HepG2 (cell line): ENCODE results near the gene HARS2. TPM values are rescaled to one million over a fixed set of nuclear protein-coding genes. Genes with fewer than 3 reads are reported as not detected.
A peak's percentile ranks its signal among the peaks of the same experiment; 100 is the strongest.

ENCODE experiments used
- DNMT3B ChIP-seq: conservative IDR thresholded peaks from 2 replicates; pipeline ENCODE4 v1.6.1; 2016; ENCODE audit warnings: missing biosample characterization, control low read depth
- ERF ChIP-seq: IDR thresholded peaks from 2 replicates; pipeline ENCODE4 v1.6.1; 2018; ENCODE audit warnings: missing biosample characterization, missing genetic modification reagents
- HMG20A ChIP-seq: IDR thresholded peaks from 2 replicates; pipeline ENCODE4 v1.6.1; 2016; ENCODE audit warnings: borderline replicate concordance
- SIX4 ChIP-seq: sonication (generic); formaldehyde crosslinking; IDR thresholded peaks from 2 replicates; pipeline ENCODE4 v1.4.0; 2020; ENCODE audit warnings: missing genetic modification reagents
- SMARCC2 ChIP-seq: fragments of 450-650 bp; IDR thresholded peaks from 2 replicates; pipeline ENCODE4 v1.6.1; 2017; ENCODE audit warnings: antibody characterized with exemption, mild to moderate bottlenecking
- SMC3 ChIP-seq: IDR thresholded peaks from 2 replicates; pipeline ENCODE4 v1.6.1; 2011; ENCODE audit warnings: low read length, improper control_type of control experiment
- U2AF2 ChIP-seq: fragments of 200-400 bp; formaldehyde crosslinking; IDR thresholded peaks from 2 replicates; pipeline ENCODE4 v1.6.1; 2017; ENCODE audit warnings: low read depth, mild to moderate bottlenecking, low read length
- ZFP41 ChIP-seq: sonication (generic); formaldehyde crosslinking; IDR thresholded peaks from 2 replicates; pipeline ENCODE4 v1.4.0; 2020; ENCODE audit warnings: mild to moderate bottlenecking, missing genetic modification reagents, borderline replicate concordance
- ZFYVE20 ChIP-seq: sonication (generic); formaldehyde crosslinking; IDR thresholded peaks from 2 replicates; pipeline ENCODE4 v1.8.0; 2023; ENCODE audit warnings: low read depth, mild to moderate bottlenecking, moderate library complexity, missing genetic modification reagents, borderline replicate concordance
- ZNF326 ChIP-seq: sonication (generic); formaldehyde crosslinking; IDR thresholded peaks from 2 replicates; pipeline ENCODE4 v1.4.0; 2020; ENCODE audit warnings: missing genetic modification reagents, borderline replicate concordance
- ZNF552 ChIP-seq: sonication (generic); formaldehyde crosslinking; IDR thresholded peaks from 2 replicates; pipeline ENCODE4 v1.9.0; 2022; ENCODE audit warnings: missing genetic modification reagents, mild to moderate bottlenecking, borderline replicate concordance
- ZNF605 ChIP-seq: sonication (generic); formaldehyde crosslinking; IDR thresholded peaks from 2 replicates; pipeline ENCODE4 v1.8.0; 2022; ENCODE audit warnings: mild to moderate bottlenecking, missing genetic modification reagents
- ZNF644 ChIP-seq: IDR thresholded peaks from 2 replicates; pipeline ENCODE4 v1.6.1; 2016; ENCODE audit warnings: low read depth
- ZNF768 ChIP-seq: sonication (generic); formaldehyde crosslinking; IDR thresholded peaks from 2 replicates; pipeline ENCODE4 v1.4.0; 2020; ENCODE audit warnings: missing genetic modification reagents
- ZNF83 ChIP-seq: sonication (generic); formaldehyde crosslinking; IDR thresholded peaks from 2 replicates; pipeline ENCODE4 v1.4.0; 2020; ENCODE audit warnings: missing genetic modification reagents, mild to moderate bottlenecking, borderline replicate concordance
- polyA plus RNA-seq, 8 experiments: library from polyadenylated mRNA; depleted of rRNA in 3 of 8; stranded (reverse) in 7 of 8; unstranded in 1 of 8; fragments of >200 nt; fragmentation: Illumina TruSeq in 4 of 8; extraction: Trizol in 4 of 8; gene quantifications; 2 replicates each; pipeline versions ENCODE4 v1.2.1 to v1.2.3, GENCODE V29; 2011 to 2016; ENCODE audit warnings: low read depth in 4 of 8, missing spikeins in 1 of 8, mixed read lengths in 1 of 8; ENCODE audit not compliant: insufficient read depth in 1 of 8
- total RNA-seq, 5 experiments: library from RNA; depleted of rRNA; stranded (reverse); fragments of >200 nt; fragmentation: Illumina TruSeq; extraction: Trizol; gene quantifications; 2 replicates each; pipeline ENCODE4 v1.2.3, GENCODE V29; 2016; ENCODE audit warnings: low read depth in 1 of 5
- TF ChIP-seq, protein P1 (sequence below): sonication (generic); formaldehyde crosslinking; IDR thresholded peaks from 2 replicates; pipeline ENCODE4 v1.4.0; 2020; ENCODE audit warnings: missing genetic modification reagents, borderline replicate concordance
- TF ChIP-seq, protein P2 (sequence below): sonication (generic); formaldehyde crosslinking; conservative IDR thresholded peaks from 2 replicates; pipeline ENCODE4 v1.4.0; 2020; ENCODE audit warnings: missing genetic modification reagents
- TF ChIP-seq, protein P3 (sequence below): sonication (generic); formaldehyde crosslinking; conservative IDR thresholded peaks from 2 replicates; pipeline ENCODE4 v1.4.0; 2020; ENCODE audit warnings: missing genetic modification reagents
- TF ChIP-seq, protein P4 (sequence below): sonication (generic); formaldehyde crosslinking; IDR thresholded peaks from 2 replicates; pipeline ENCODE4 v1.4.0; 2020; ENCODE audit warnings: mild to moderate bottlenecking, low read depth, missing genetic modification reagents
- TF ChIP-seq, protein P5 (sequence below), 2 experiments: sonication (generic) in 1 of 2; formaldehyde crosslinking in 1 of 2; IDR thresholded peaks; 2 replicates each; pipeline versions ENCODE4 v1.4.0 to v1.6.1; 2018 to 2020; ENCODE audit warnings: missing genetic modification reagents in 2 of 2, borderline replicate concordance in 1 of 2, low read depth in 1 of 2, mild to moderate bottlenecking in 1 of 2, missing biosample characterization in 1 of 2

Gene HARS2
- total and polyA plus RNA-seq, 2 of the 13 experiments (the other 11 are each of a cell fraction or from before 2014, with no cell fraction given) = 17.9 to 25.8 TPM

DNA sequence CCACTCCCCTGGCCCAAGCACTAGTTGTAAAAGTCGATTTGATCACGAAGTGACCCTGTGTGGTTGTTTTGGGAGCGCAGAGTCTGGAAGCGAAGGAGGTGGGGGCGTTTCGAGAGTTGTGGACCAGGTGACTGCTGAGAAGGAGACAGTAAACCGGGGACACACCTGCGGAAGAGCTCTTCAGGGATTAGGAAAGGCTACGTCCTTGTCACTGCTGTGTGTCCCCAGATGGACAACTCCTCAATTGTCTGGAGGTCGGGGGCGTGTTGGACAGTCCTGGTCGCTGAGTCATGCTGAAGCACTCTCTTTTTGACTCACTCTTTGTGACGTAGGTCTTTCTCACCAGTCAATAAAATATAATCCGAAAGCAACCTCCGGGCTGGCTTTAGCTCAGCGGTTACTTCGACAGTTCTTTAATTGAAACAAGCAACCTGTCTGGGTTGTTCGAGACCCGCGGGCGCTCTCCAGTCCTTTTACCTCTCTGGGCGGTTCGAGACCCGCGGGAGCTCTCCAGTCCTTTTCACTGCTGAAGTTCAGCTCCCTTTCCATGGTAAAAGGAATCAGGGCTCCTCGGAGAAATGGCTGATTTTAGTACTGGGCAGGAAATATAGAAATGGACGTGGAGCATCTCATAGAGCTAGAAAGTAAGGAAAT lies 19.8 kb downstream of the HARS2 start (continued):
- TF ChIP-seq, protein P1, sequence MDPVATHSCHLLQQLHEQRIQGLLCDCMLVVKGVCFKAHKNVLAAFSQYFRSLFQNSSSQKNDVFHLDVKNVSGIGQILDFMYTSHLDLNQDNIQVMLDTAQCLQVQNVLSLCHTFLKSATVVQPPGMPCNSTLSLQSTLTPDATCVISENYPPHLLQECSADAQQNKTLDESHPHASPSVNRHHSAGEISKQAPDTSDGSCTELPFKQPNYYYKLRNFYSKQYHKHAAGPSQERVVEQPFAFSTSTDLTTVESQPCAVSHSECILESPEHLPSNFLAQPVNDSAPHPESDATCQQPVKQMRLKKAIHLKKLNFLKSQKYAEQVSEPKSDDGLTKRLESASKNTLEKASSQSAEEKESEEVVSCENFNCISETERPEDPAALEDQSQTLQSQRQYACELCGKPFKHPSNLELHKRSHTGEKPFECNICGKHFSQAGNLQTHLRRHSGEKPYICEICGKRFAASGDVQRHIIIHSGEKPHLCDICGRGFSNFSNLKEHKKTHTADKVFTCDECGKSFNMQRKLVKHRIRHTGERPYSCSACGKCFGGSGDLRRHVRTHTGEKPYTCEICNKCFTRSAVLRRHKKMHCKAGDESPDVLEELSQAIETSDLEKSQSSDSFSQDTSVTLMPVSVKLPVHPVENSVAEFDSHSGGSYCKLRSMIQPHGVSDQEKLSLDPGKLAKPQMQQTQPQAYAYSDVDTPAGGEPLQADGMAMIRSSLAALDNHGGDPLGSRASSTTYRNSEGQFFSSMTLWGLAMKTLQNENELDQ = no peak
- TF ChIP-seq U2AF2 (no peak), SIX4 (CRISPR knock-in tag) (0 out of 2 replicates have a peak, but pooled peaks have one; percentile 21), ERF (CRISPR knock-in tag) (peak; percentile 90), ZNF644 (CRISPR knock-in tag) (peak; percentile 55; the same call in 1 of the 2 replicates), ZNF768 (peak; percentile 59; the same call in 1 of the 2 replicates), SMARCC2 (no peak), ZNF605 (CRISPR knock-in tag) (peak; percentile 50; the same call in 1 of the 2 replicates), ZFYVE20 (CRISPR knock-in tag) (no peak), ZNF83 (CRISPR knock-in tag) (no peak), HMG20A (CRISPR knock-in tag) (no peak), SMC3 (no peak), ZNF552 (CRISPR knock-in tag) (no peak), DNMT3B (peak; percentile 83; the same call in 1 of the 2 replicates), ZNF326 (CRISPR knock-in tag) (no peak), ZFP41 (CRISPR knock-in tag) (no peak)
- TF ChIP-seq, protein P2, sequence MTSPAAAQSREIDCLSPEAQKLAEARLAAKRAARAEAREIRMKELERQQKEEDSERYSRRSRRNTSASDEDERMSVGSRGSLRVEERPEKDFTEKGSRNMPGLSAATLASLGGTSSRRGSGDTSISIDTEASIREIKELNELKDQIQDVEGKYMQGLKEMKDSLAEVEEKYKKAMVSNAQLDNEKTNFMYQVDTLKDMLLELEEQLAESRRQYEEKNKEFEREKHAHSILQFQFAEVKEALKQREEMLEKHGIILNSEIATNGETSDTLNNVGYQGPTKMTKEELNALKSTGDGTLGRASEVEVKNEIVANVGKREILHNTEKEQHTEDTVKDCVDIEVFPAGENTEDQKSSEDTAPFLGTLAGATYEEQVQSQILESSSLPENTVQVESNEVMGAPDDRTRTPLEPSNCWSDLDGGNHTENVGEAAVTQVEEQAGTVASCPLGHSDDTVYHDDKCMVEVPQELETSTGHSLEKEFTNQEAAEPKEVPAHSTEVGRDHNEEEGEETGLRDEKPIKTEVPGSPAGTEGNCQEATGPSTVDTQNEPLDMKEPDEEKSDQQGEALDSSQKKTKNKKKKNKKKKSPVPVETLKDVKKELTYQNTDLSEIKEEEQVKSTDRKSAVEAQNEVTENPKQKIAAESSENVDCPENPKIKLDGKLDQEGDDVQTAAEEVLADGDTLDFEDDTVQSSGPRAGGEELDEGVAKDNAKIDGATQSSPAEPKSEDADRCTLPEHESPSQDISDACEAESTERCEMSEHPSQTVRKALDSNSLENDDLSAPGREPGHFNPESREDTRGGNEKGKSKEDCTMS (CRISPR knock-in tag) = no peak
- TF ChIP-seq, protein P3, sequence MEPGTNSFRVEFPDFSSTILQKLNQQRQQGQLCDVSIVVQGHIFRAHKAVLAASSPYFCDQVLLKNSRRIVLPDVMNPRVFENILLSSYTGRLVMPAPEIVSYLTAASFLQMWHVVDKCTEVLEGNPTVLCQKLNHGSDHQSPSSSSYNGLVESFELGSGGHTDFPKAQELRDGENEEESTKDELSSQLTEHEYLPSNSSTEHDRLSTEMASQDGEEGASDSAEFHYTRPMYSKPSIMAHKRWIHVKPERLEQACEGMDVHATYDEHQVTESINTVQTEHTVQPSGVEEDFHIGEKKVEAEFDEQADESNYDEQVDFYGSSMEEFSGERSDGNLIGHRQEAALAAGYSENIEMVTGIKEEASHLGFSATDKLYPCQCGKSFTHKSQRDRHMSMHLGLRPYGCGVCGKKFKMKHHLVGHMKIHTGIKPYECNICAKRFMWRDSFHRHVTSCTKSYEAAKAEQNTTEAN = no peak
- TF ChIP-seq, protein P4, sequence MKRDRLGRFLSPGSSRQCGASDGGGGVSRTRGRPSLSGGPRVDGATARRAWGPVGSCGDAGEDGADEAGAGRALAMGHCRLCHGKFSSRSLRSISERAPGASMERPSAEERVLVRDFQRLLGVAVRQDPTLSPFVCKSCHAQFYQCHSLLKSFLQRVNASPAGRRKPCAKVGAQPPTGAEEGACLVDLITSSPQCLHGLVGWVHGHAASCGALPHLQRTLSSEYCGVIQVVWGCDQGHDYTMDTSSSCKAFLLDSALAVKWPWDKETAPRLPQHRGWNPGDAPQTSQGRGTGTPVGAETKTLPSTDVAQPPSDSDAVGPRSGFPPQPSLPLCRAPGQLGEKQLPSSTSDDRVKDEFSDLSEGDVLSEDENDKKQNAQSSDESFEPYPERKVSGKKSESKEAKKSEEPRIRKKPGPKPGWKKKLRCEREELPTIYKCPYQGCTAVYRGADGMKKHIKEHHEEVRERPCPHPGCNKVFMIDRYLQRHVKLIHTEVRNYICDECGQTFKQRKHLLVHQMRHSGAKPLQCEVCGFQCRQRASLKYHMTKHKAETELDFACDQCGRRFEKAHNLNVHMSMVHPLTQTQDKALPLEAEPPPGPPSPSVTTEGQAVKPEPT (CRISPR knock-in tag) = no peak
- TF ChIP-seq, protein P5, sequence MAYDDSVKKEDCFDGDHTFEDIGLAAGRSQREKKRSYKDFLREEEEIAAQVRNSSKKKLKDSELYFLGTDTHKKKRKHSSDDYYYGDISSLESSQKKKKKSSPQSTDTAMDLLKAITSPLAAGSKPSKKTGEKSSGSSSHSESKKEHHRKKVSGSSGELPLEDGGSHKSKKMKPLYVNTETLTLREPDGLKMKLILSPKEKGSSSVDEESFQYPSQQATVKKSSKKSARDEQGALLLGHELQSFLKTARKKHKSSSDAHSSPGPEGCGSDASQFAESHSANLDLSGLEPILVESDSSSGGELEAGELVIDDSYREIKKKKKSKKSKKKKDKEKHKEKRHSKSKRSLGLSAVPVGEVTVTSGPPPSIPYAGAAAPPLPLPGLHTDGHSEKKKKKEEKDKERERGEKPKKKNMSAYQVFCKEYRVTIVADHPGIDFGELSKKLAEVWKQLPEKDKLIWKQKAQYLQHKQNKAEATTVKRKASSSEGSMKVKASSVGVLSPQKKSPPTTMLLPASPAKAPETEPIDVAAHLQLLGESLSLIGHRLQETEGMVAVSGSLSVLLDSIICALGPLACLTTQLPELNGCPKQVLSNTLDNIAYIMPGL (CRISPR knock-in tag; IDR thresholded peaks at IDR 0.05; ENCODE audit: borderline replicate concordance in 1 of 2, low read depth in 1 of 2) = peak; percentile 97 to 100
